HCT116 (cell line): ENCODE results near the gene COL1A1. TPM values are rescaled to one million over a fixed set of nuclear protein-coding genes. Genes with fewer than 3 reads are reported as not detected.

Source experiments
- ATAC-seq: fragments of 200-7000 bp; cut with Tn5 transposase; 2 replicates; pipeline ENCODE4 v1.9.1; 2020; ENCODE audit warnings: mild to moderate bottlenecking, moderate library complexity
- BruUV-seq: library from RNA; stranded (reverse); fragments of 400-500 nt; replicated peaks from 2 replicates; lab custom pipeline; 2021; lab: Mats Ljungman, UMichigan
- CTCF ChIA-PET: fragments of 300-600 bp; sonication (Branson Sonifier 250); formaldehyde crosslinking; loops from one replicate; lab custom pipeline; 2021; ENCODE audit warnings: antibody characterized with exemption; lab: Charles Lee
- POLR2A ChIA-PET: fragments of 300-600, 350-600 bp; sonication (Branson Sonifier 250); formaldehyde crosslinking; loops from one replicate; lab custom pipeline; 2021; ENCODE audit warnings: antibody characterized with exemption; lab: Charles Lee
- RAD21 ChIA-PET, 2 experiments: fragments of 300-600 bp; sonication (Branson Sonifier 250); formaldehyde crosslinking; loops; one replicate each; lab custom pipeline; 2023; ENCODE audit warnings: low total read pairs in 2 of 2; ENCODE audit not compliant: uncharacterized antibody in 2 of 2, unreplicated experiment in 2 of 2, low non-redundant PET in 1 of 2; lab: Charles Lee
- DNase-seq: peaks from one replicate; pipeline ENCODE4 v3.0.0-alpha.2; 2010; ENCODE audit warnings: low read depth, low spot score
- H2AFZ ChIP-seq: fragments of 200-600 bp; shearing (Covaris generic), sonication (generic); 2 replicates; pipeline ENCODE4 v1.6.1; 2017; ENCODE audit warnings: low read depth, mixed run types, mixed read lengths, antibody characterized with exemption, low read length; ENCODE audit not compliant: poor library complexity, severe bottlenecking
- H3K27ac ChIP-seq: 2 replicates; pipeline ENCODE4 v1.5.1; 2012; ENCODE audit warnings: low read depth, low read length
- H3K27me3 ChIP-seq: fragments of 200-600 bp; sonication (generic); 2 replicates; pipeline ENCODE4 v1.6.1; 2016; ENCODE audit warnings: mixed run types, low read length, mixed read lengths; ENCODE audit not compliant: insufficient read depth
- H3K36me3 ChIP-seq, 2 experiments: fragments of 200-500 bp in 1 of 2; fragments of 200-600 bp in 1 of 2; sonication (Bioruptor generic) in 1 of 2; sonication (generic) in 1 of 2; 2 replicates each; pipeline versions ENCODE4 v1.5.1 to v1.6.1; 2014 to 2016; ENCODE audit warnings: low read length in 2 of 2, inconsistent platforms in 1 of 2, mixed read lengths in 1 of 2, mixed run types in 1 of 2; ENCODE audit not compliant: insufficient read depth in 2 of 2, control insufficient read depth in 1 of 2
- H3K4me1 ChIP-seq, 2 experiments: fragments of 200-600 bp in 1 of 2; sonication (generic) in 1 of 2; 2 replicates each; pipeline versions ENCODE4 v1.5.1 to v1.6.1; 2012 to 2017; ENCODE audit warnings: low read length in 2 of 2, inconsistent platforms in 1 of 2, mild to moderate bottlenecking in 1 of 2, mixed read lengths in 1 of 2, mixed run types in 1 of 2, moderate library complexity in 1 of 2; ENCODE audit not compliant: insufficient read depth in 2 of 2, control insufficient read depth in 1 of 2
- H3K4me2 ChIP-seq: fragments of 200-600 bp; sonication (generic); 2 replicates; pipeline ENCODE4 v1.6.1; 2017; ENCODE audit warnings: mixed run types, low read length, mixed read lengths
- H3K4me3 ChIP-seq, 2 experiments: fragments of 200-600 bp in 1 of 2; sonication (generic) in 1 of 2; replicated peaks in 1 of 2; 2 replicates each; pipeline ENCODE4 v1.5.1; 2011 to 2016; ENCODE audit warnings: low read length in 2 of 2, control low read depth in 1 of 2, low read depth in 1 of 2, mild to moderate bottlenecking in 1 of 2, mixed read lengths in 1 of 2, mixed run types in 1 of 2
- H3K79me2 ChIP-seq: fragments of 200-600 bp; sonication (generic); 2 replicates; pipeline ENCODE4 v1.6.1; 2017; ENCODE audit warnings: mild to moderate bottlenecking, mixed run types, low read length, moderate library complexity, mixed read lengths; ENCODE audit not compliant: insufficient read depth
- H3K9ac ChIP-seq: fragments of 200-600 bp; sonication (generic); 2 replicates; pipeline ENCODE4 v1.6.1; 2016; ENCODE audit warnings: low read length, mixed read lengths
- H3K9me2 ChIP-seq: fragments of 200-600 bp; sonication (generic), shearing (Covaris generic); 2 replicates; pipeline ENCODE4 v1.6.1; 2017; ENCODE audit warnings: mixed run types, mild to moderate bottlenecking, moderate library complexity; ENCODE audit not compliant: insufficient read depth
- H3K9me3 ChIP-seq, 2 experiments: fragments of 200-500 bp in 1 of 2; fragments of 200-600 bp in 1 of 2; sonication (Bioruptor generic) in 1 of 2; sonication (generic) in 1 of 2; 2 replicates each; pipeline ENCODE4 v1.6.1; 2014 to 2017; ENCODE audit warnings: low read length in 2 of 2, mixed read lengths in 2 of 2, inconsistent platforms in 1 of 2, low read depth in 1 of 2, mild to moderate bottlenecking in 1 of 2, mixed run types in 1 of 2, moderate library complexity in 1 of 2; ENCODE audit not compliant: control insufficient read depth in 1 of 2, insufficient read depth in 1 of 2
- H4K20me1 ChIP-seq: fragments of 200-600 bp; sonication (generic), shearing (Covaris generic); 2 replicates; pipeline ENCODE4 v1.6.1; 2017; ENCODE audit warnings: mixed run types, mild to moderate bottlenecking, moderate library complexity; ENCODE audit not compliant: insufficient read depth
- CBX3 ChIP-seq: IDR thresholded peaks from 2 replicates; pipeline ENCODE4 v1.6.1; 2012; ENCODE audit warnings: low read depth
- CTCF ChIP-seq, 3 experiments: fragments of 200-600 bp in 1 of 3; sonication (generic) in 1 of 3; IDR thresholded peaks in 2 of 3; conservative IDR thresholded peaks in 1 of 3; 2 replicates each; pipeline ENCODE4 v1.5.1; 2012 to 2017; ENCODE audit warnings: low read depth in 2 of 3, low read length in 2 of 3, antibody characterized with exemption in 1 of 3, borderline replicate concordance in 1 of 3, control low read depth in 1 of 3, mild to moderate bottlenecking in 1 of 3, mixed read lengths in 1 of 3, mixed run types in 1 of 3, moderate library complexity in 1 of 3; ENCODE audit not compliant: insufficient read depth in 1 of 3
- EGR1 ChIP-seq: IDR thresholded peaks from 2 replicates; pipeline ENCODE4 v1.6.1; 2012; ENCODE audit warnings: low read depth
- EZH2 ChIP-seq: fragments of 200-600 bp; sonication (generic); IDR thresholded peaks from 2 replicates; pipeline ENCODE4 v1.6.1; 2017; ENCODE audit warnings: antibody characterized with exemption, mixed run types
- FOSL1 ChIP-seq: IDR thresholded peaks from 2 replicates; pipeline ENCODE4 v1.6.1; 2012; ENCODE audit warnings: low read depth
- JUND ChIP-seq: IDR thresholded peaks from 2 replicates; pipeline ENCODE4 v1.6.1; 2012
- MAX ChIP-seq: IDR thresholded peaks from 2 replicates; pipeline ENCODE4 v1.6.1; 2012
- RAD21 ChIP-seq: IDR thresholded peaks from 2 replicates; pipeline ENCODE4 v1.6.1; 2012; ENCODE audit warnings: low read depth, mild to moderate bottlenecking
- SIN3A ChIP-seq: IDR thresholded peaks from 2 replicates; pipeline ENCODE4 v1.6.1; 2012; ENCODE audit warnings: low read depth
- TCF7L2 ChIP-seq: IDR thresholded peaks from 2 replicates; pipeline ENCODE4 v1.7.0; 2011; ENCODE audit warnings: borderline replicate concordance, inconsistent platforms; ENCODE audit not compliant: insufficient read depth, insufficient read length; ENCODE audit errors: extremely low read depth
- YY1 ChIP-seq: IDR thresholded peaks from 2 replicates; pipeline ENCODE4 v1.6.1; 2011; ENCODE audit warnings: low read length, low read depth, moderate library complexity, mild to moderate bottlenecking; ENCODE audit not compliant: insufficient replicate concordance; ENCODE audit errors: extremely low read depth
- ZFX ChIP-seq: fragments of 450-650 bp; IDR thresholded peaks from 2 replicates; pipeline ENCODE4 v1.6.1; 2017
- ZNF274 ChIP-seq: fragments of 200-500 bp; sonication (Bioruptor generic); IDR thresholded peaks from 2 replicates; pipeline ENCODE4 v1.6.1; 2014; ENCODE audit warnings: mild to moderate bottlenecking, low read depth, low read length, inconsistent platforms
- intact Hi-C: fragments of 100-400 bp; cut with micrococcal nuclease; formaldehyde crosslinking; loops from 2 replicates; pipeline ENCODE4 v1.10.0; 2022
- total RNA-seq: library from RNA; stranded (reverse); gene quantifications from one replicate; pipeline ENCODE4 v1.2.1, GENCODE V29; 2021; ENCODE audit not compliant: unreplicated experiment

COL1A1 gene
- total RNA-seq, 1 experiment from 2014 or later: 33.6 TPM

DNA sequence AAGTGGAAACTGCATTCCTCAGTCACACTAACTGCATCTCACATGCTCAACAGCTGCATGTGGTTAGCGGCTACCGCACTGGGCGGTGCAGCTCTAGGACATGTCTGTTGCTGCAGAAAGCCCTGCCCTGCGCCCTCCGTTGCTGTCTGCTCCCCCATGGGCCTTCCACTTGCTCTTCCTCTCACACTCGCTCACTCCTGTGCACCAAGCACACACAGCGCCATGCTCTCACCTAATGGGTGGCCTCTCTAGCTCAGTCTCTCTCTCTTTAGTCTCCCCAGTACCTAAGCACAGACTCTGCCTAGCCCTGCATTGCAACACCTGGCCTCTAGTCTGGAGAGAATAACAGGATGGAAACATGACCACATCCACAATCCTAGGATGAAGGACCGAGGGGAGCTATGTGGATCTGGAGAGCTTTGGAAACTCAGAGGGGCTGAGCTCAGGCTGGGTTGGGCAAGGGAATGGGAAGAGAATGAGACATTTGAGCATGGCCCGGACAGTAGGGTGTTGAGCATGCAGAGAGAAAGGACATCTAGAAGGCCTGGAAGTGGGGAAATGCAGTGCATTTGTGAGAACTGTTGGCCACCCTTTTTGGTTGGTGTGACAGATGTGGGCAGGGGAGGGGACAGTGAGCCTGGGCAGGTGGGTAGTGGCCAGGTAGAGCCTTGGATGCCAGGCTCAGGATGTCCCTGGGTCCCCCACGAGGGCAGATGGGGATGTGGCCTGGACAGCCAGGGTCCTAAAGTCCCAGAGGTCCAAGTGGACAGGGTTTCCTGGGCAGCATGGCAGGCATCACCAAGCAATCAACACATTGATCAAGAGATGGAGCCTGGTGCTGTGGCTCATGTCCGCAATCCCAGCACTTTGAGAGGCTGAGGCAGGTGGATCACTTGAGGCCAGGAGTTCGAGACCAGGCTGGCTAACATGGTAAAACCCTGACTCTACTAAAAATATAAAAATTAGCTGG, 19.6 kb downstream of the COL1A1 start (continued):
- no peak for TF ChIP-seq CTCF (IDR thresholded peaks at IDR 0.05 in 2 of 3, conservative IDR thresholded peaks at IDR 0.05 in 1 of 3; ENCODE audit: borderline replicate concordance in 1 of 3, insufficient read depth in 1 of 3, low read depth in 2 of 3, low read length in 2 of 3)

GRCh38 chr17:50181144-50181543, 20.3 kb downstream of the COL1A1 start:
- no peak for ATAC-seq
- H3K9me2 ChIP-seq: no peaks in the 10 kb centered on the region
- no TSS peak for BruUV-seq
- RAD21 ChIA-PET: no interaction called here
- H3K36me3 ChIP-seq: 0 out of 4 replicates have a peak, but pooled peaks cover 0 to 4% of the 10 kb centered on the region in 2 experiments
- no peak overlapping the region for H3K27ac ChIP-seq
- TF ChIP-seq TCF7L2 (no peak), CTCF (IDR thresholded peaks at IDR 0.05 in 2 of 3, conservative IDR thresholded peaks at IDR 0.05 in 1 of 3; ENCODE audit: borderline replicate concordance in 1 of 3, insufficient read depth in 1 of 3, low read depth in 2 of 3, low read length in 2 of 3) (no peak), ZFX (no peak), ZNF274 (no peak), RAD21 (no peak), MAX (no peak), CBX3 (no peak), SIN3A (no peak), EZH2 (no peak), EGR1 (no peak), JUND (no peak), YY1 (no peak), FOSL1 (no peak)
- H3K79me2 ChIP-seq: no peaks in the 10 kb centered on the region
- no peaks in the 10 kb centered on the region for H4K20me1 ChIP-seq
- intact Hi-C loops: no loop called here
- H3K27me3 ChIP-seq: no peaks in the 10 kb centered on the region
- H3K4me1 ChIP-seq: peaks cover 28 to 30% of the 10 kb centered on the region in 2 experiments
- H3K9me3 ChIP-seq: no peaks in the 10 kb centered on the region
- H2AFZ ChIP-seq: no peak overlapping the region
- no peak overlapping the region for H3K4me2 ChIP-seq
- CTCF ChIA-PET: interaction anchor here (1.0 to 1.5 kb wide), 3 partner anchors 17 to 87 kb away, joined by 3 to 4 read pairs (median 4); no protein-coding TSS in a partner anchor
- POLR2A ChIA-PET: no interaction called here
- no peak for DNase-seq
- no peak overlapping the region for H3K9ac ChIP-seq
- no peak overlapping the region for H3K4me3 ChIP-seq
